ENCODE measurements around the gene SPAG9. TPM values are rescaled to one million over a fixed set of nuclear protein-coding genes. Genes with fewer than 3 reads are reported as not detected.
"Not testable (repeated sequence)": the region's sequence is repeated elsewhere in the genome, so short reads cannot be mapped to it uniquely, and the experiment has no call there.

Gene SPAG9
- total RNA-seq, 4 donors from 2014 or later = 85.2 to 110 (median 94.3) TPM

GRCh38 chr17:51085150-51085805 lies 35.4 kb downstream of the SPAG9 start:
- no peak overlapping the region for H3K27ac ChIP-seq
- TF ChIP-seq POLR2A (IDR thresholded peaks at IDR 0.05) (no peak), POLR2AphosphoS5 (IDR thresholded peaks at IDR 0.05) (no peak), CTCF (IDR thresholded peaks at IDR 0.05) (no peak), EP300 (IDR thresholded peaks at IDR 0.05) (no peak)
- ATAC-seq = no peak
- H3K27me3 ChIP-seq = no peaks in the 10 kb centered on the region
- no peak overlapping the region for H3K4me3 ChIP-seq
- peaks cover 0 to 5% of the 10 kb centered on the region in 2 donors for H3K36me3 ChIP-seq
- 44 to 48% methylated on average over 6 of the region's 6 CpGs for WGBS, 2 donors (ENCODE audit: low coverage in 1 of 2)
- peaks cover 0 to 33% (median 0%) of the 10 kb centered on the region in 3 donors for H3K4me1 ChIP-seq
- H3K9me3 ChIP-seq = no peaks in the 10 kb centered on the region

- Histone ChIP-seq H3K27ac (no peak overlapping the region), H3K4me3 (no peak overlapping the region), H3K9me3 (no peaks in the 10 kb centered on the region), H3K27me3 (no peaks in the 10 kb centered on the region), H3K4me1 (peaks cover 0 to 33% (median 0%) of the 10 kb centered on the region in 3 donors), H3K36me3 (peaks cover 0 to 9% of the 10 kb centered on the region in 2 donors)
- 91 to 100% methylated on average over 1 of the region's 1 CpG for WGBS, 2 donors (ENCODE audit: low coverage in 1 of 2)
- ATAC-seq = no peak
- TF ChIP-seq POLR2A (IDR thresholded peaks at IDR 0.05) (no peak), POLR2AphosphoS5 (IDR thresholded peaks at IDR 0.05) (no peak), CTCF (IDR thresholded peaks at IDR 0.05) (no peak), EP300 (IDR thresholded peaks at IDR 0.05) (no peak)
These were observed 36.7 kb downstream of the SPAG9 start for GRCh38 chr17:51083981-51084380.

DNA sequence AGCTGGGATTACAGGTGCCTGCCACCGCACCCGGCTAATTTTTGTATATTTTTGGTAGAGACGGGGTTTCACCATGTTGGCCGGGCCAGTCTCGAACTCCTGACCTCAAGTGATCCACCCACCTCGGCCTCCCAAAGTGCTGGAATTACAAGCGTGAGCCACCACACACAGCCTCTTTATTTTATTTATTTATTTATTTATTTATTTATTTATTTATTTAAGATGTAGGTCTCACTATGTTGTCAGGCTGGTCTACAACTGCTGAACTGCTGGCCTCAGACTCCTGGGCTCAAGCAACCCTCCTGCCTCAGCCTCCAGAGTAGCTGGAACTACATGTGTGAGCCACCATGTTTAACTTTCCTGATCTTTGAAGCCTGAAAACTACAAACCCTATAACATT lies 37.3 kb downstream of the SPAG9 start:
- H3K27ac ChIP-seq, H3K4me3 ChIP-seq, ATAC-seq, H3K27me3 ChIP-seq, H3K9me3 ChIP-seq: not testable (repeated sequence)
- Histone ChIP-seq H3K36me3 (peaks cover 0 to 11% of the 10 kb centered on the region in 2 donors), H3K4me1 (peaks cover 0 to 33% (median 0%) of the 10 kb centered on the region in 3 donors)
- WGBS, 2 donors (ENCODE audit: low coverage in 1 of 2) = 80 to 97% methylated on average over 5 to 7 of the region's 7 CpGs

DNA sequence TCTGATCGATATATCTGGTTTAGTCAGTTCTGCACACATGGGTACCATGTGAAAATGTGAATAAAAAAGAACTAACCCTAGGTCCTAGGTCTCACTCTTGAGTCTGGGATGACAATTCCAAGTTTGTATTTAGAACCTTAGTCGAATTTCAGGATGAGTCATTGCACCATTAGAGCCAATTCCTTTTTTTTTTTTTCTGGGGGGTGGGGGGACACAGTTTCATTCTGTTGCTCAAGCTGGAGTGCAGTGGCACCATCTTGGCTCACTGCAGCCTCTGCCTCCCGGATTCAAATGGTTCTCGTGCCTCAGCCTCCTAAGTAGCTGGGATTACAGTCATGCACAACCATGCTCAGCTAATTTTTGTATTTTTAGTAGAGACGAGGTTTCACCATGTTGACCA lies 41.6 kb downstream of the SPAG9 start:
- peaks cover 0 to 2% (median 0%) of the 10 kb centered on the region in 3 donors for H3K4me1 ChIP-seq
- no peak for TF ChIP-seq CTCF (IDR thresholded peaks at IDR 0.05)
- TF ChIP-seq EP300 (IDR thresholded peaks at IDR 0.05) = no peak
- TF ChIP-seq POLR2AphosphoS5 (IDR thresholded peaks at IDR 0.05) = no peak
- no peak for TF ChIP-seq POLR2A (IDR thresholded peaks at IDR 0.05)

DNA sequence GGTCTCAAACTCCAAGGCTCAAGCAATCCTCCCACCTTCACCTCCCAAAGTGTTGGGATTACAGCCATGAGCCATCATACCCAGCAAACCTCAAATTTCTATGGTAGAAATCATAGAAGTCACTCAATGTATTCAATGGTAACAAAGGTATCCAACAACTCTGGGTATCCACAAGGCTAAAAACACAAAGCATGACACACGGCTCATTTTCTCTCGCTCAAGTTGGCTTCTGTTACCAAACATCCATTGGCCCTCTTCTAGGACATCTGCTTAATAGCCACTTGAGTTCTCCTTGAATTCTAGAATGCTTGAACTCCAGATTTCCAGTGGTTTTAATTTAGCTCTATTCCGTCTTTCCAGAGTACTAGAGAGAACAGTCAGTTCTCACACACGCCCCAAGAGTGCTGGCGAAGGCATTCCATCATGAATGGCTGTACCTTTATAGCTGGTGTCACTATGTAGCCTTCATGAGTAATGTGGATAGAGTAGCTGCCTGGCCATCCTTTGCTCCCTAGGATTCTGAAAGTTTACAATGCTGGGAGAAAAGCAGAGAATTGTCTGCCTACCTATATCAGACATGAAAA lies 42.6 kb downstream of the SPAG9 start:
- no peaks in the 10 kb centered on the region for H3K4me1 ChIP-seq
- H3K36me3 ChIP-seq = peaks cover 0 to 40% of the 10 kb centered on the region in 2 donors
- H3K4me3 ChIP-seq = no peak overlapping the region
- no peak for TF ChIP-seq CTCF (IDR thresholded peaks at IDR 0.05)
- TF ChIP-seq POLR2AphosphoS5 (IDR thresholded peaks at IDR 0.05) = no peak
- TF ChIP-seq EP300 (IDR thresholded peaks at IDR 0.05) = no peak
- TF ChIP-seq POLR2A (IDR thresholded peaks at IDR 0.05) = no peak
- no peak for ATAC-seq
- no peaks in the 10 kb centered on the region for H3K27me3 ChIP-seq
- 91 to 97% methylated on average over 3 to 4 of the region's 5 CpGs for WGBS, 2 donors (ENCODE audit: low coverage in 1 of 2)
- no peaks in the 10 kb centered on the region for H3K9me3 ChIP-seq
- H3K27ac ChIP-seq = no peak overlapping the region

More for the DNA sequence above, 41.6 kb downstream of the SPAG9 start:
- H3K4me3 ChIP-seq = no peak overlapping the region
- no peaks in the 10 kb centered on the region for H3K9me3 ChIP-seq
- no peaks in the 10 kb centered on the region for H3K27me3 ChIP-seq
- WGBS, 2 donors (ENCODE audit: low coverage in 1 of 2) = 70 to 77% methylated on average over 4 to 5 of the region's 5 CpGs
- no peak overlapping the region for H3K27ac ChIP-seq
- H3K36me3 ChIP-seq = peaks cover 0 to 40% of the 10 kb centered on the region in 2 donors
- no peak for ATAC-seq
